ENCODE results near the gene RNU5D-1. TPM values are rescaled to one million over a fixed set of nuclear protein-coding genes. Genes with fewer than 3 reads are reported as not detected.
A peak's percentile ranks its signal among the peaks of the same experiment; 100 is the strongest.

Gene RNU5D-1
- total and polyA plus RNA-seq, 10 of the 15 experiments (the other 5 are each of a cell fraction or from before 2014, with no cell fraction given): not detected

- TF ChIP-seq BCL11A (IDR thresholded peaks at IDR 0.05; ENCODE audit: low read depth, low read length): peak; percentile 16; the same call in 1 of the 2 replicates
- no peak for TF ChIP-seq POLR2AphosphoS2 (IDR thresholded peaks at IDR 0.05; ENCODE audit: low read depth, low read length)
- TF ChIP-seq KLF5 (IDR thresholded peaks at IDR 0.05; ENCODE audit: partially characterized antibody): no peak
- no peak for TF ChIP-seq USF2 (IDR thresholded peaks at IDR 0.05; ENCODE audit: borderline replicate concordance, low read depth, low read length)
- no peak for TF ChIP-seq PAX5 (IDR thresholded peaks at IDR 0.05; ENCODE audit: borderline replicate concordance, low read depth, low read length)
- TF ChIP-seq USF1 (IDR thresholded peaks at IDR 0.05; ENCODE audit: borderline replicate concordance, extremely low read length, insufficient read depth, low read depth, low read length): no peak
- no peak for TF ChIP-seq GABPA (IDR thresholded peaks at IDR 0.05; ENCODE audit: low read depth)
- 0 out of 4 replicates have a peak, but pooled peaks of 1 of the 2 experiments have one; percentile 17 for TF ChIP-seq EP300 (IDR thresholded peaks at IDR 0.05; ENCODE audit: borderline replicate concordance in 1 of 2, control insufficient read depth in 1 of 2, low read depth in 2 of 2, low read length in 2 of 2)
- TF ChIP-seq SMARCA5 (IDR thresholded peaks at IDR 0.05): peak; percentile 97; the same call in 1 of the 2 replicates
- no peak for TF ChIP-seq PML (IDR thresholded peaks at IDR 0.05; ENCODE audit: low read length)
- peak in 1 of 2 experiments; percentile 32; a peak in 1 of 4 replicates for TF ChIP-seq BHLHE40 (IDR thresholded peaks at IDR 0.05; ENCODE audit: borderline replicate concordance in 1 of 2, low read depth in 2 of 2, low read length in 1 of 2)
- TF ChIP-seq SPI1 (IDR thresholded peaks at IDR 0.05; ENCODE audit: borderline replicate concordance, insufficient read depth, low read depth, low read length): peak; percentile 100
- no peak for TF ChIP-seq CUX1 (IDR thresholded peaks at IDR 0.05; ENCODE audit: insufficient replicate concordance, low read depth, low read length)
- TF ChIP-seq RELB (IDR thresholded peaks at IDR 0.05; ENCODE audit: low read depth): peak; percentile 54; the same call in 1 of the 2 replicates
- TF ChIP-seq SUPT20H (IDR thresholded peaks at IDR 0.05; ENCODE audit: borderline replicate concordance, control insufficient read depth, low read depth, low read length): no peak
- 0 out of 2 replicates have a peak, but pooled peaks have one; percentile 20 for TF ChIP-seq ZBTB33 (IDR thresholded peaks at IDR 0.05)
These were observed 7.3 kb downstream of the RNU5D-1 start (continued) for GRCh38 chr1:44723496-44724295.
